K562 (cell line): ENCODE results near the gene TSPAN15.

Experiments
- E2F3 ChIP-seq: fragments of 250-450 bp; sonication (Bioruptor Pico); IDR thresholded peaks from 2 replicates; pipeline ENCODE4 v1.4.0; 2020; ENCODE audit warnings: mild to moderate bottlenecking
- FOXM1 ChIP-seq, 2 experiments: fragments of 450-650 bp in 1 of 2; sonication (generic) in 1 of 2; formaldehyde crosslinking in 1 of 2; IDR thresholded peaks; 2 replicates each; pipeline versions ENCODE4 v1.6.1 to v1.9.0; 2017 to 2022; ENCODE audit warnings: low read depth in 2 of 2, mild to moderate bottlenecking in 2 of 2, missing genetic modification reagents in 1 of 2, moderate library complexity in 1 of 2
- KDM4B ChIP-seq, 2 experiments: fragments of 450-650 bp in 1 of 2; sonication (generic) in 1 of 2; IDR thresholded peaks; 2 replicates each; pipeline ENCODE4 v1.6.1; 2016 to 2017; ENCODE audit warnings: borderline replicate concordance in 2 of 2, antibody characterized with exemption in 1 of 2, low read depth in 1 of 2, mild to moderate bottlenecking in 1 of 2
- MAZ ChIP-seq, 2 experiments: fragments of 450-650 bp in 1 of 2; sonication (generic) in 1 of 2; formaldehyde crosslinking; IDR thresholded peaks in 1 of 2; conservative IDR thresholded peaks in 1 of 2; 2 replicates each; pipeline versions ENCODE4 v1.4.0 to v1.5.0; 2020; ENCODE audit warnings: mild to moderate bottlenecking in 1 of 2, missing genetic modification reagents in 1 of 2
- MEF2A ChIP-seq: IDR thresholded peaks from 2 replicates; pipeline ENCODE4 v1.6.1; 2011; ENCODE audit warnings: low read depth, mild to moderate bottlenecking, low read length, moderate library complexity; ENCODE audit not compliant: control insufficient read depth
- MEIS2 ChIP-seq: fragments of 450-650 bp; IDR thresholded peaks from 2 replicates; pipeline ENCODE4 v1.6.1; 2014; ENCODE audit warnings: mild to moderate bottlenecking; ENCODE audit not compliant: partially characterized antibody
- MTA3 ChIP-seq: fragments of 450-650 bp; formaldehyde crosslinking; IDR thresholded peaks from 2 replicates; pipeline ENCODE4 v1.6.1; 2017; ENCODE audit warnings: mild to moderate bottlenecking, borderline replicate concordance
- MYBL2 ChIP-seq, 2 experiments: fragments of 450-650 bp in 1 of 2; sonication (generic) in 1 of 2; formaldehyde crosslinking in 1 of 2; IDR thresholded peaks; 2 replicates each; pipeline versions ENCODE4 v1.6.1 to v1.8.1; 2017 to 2022; ENCODE audit warnings: borderline replicate concordance in 1 of 2, inconsistent platforms in 1 of 2, low read depth in 1 of 2, mild to moderate bottlenecking in 1 of 2, missing genetic modification reagents in 1 of 2, moderate library complexity in 1 of 2
- POLR2AphosphoS5 ChIP-seq: IDR thresholded peaks from 2 replicates; pipeline ENCODE4 v1.6.1; 2011; ENCODE audit warnings: mild to moderate bottlenecking, low read depth, low read length, moderate library complexity; ENCODE audit not compliant: control insufficient read depth, insufficient read depth
- TF ChIP-seq, protein P1 (sequence below): fragments of 450-650 bp; formaldehyde crosslinking; IDR thresholded peaks from 2 replicates; pipeline ENCODE4 v1.4.0; 2022; ENCODE audit warnings: missing genetic modification characterization
- TF ChIP-seq, protein P2 (sequence below): fragments of 450-650 bp; IDR thresholded peaks from 2 replicates; pipeline ENCODE4 v1.7.0; 2016; ENCODE audit warnings: borderline replicate concordance
- TF ChIP-seq, protein P3 (sequence below): fragments of 200-800 bp; sonication (Bioruptor generic); IDR thresholded peaks from 2 replicates; pipeline ENCODE4 v1.6.1; 2016; ENCODE audit warnings: missing genetic modification characterization, missing compliant biosample characterization

DNA sequence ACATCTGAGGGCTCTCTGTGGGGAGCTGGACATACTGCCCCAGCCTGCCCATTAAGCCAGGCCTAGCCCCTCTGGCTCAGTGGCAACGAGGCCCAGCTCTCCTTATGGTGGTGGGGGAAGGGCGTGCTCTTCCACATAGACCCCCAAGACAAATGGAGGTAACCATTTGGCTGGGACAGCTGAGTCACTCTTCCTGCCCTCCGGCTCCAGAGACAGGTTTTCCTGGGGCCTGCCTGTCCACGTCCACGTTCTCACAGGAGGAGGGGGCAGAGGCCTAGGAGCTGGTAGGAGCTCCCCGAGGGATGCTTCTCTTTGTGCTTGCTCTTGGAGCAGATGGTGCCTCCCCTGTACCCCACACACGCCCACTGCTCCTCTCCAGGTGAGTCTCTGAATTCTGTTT is 33.5 kb downstream of the TSPAN15 start:
- TF ChIP-seq, protein P1, sequence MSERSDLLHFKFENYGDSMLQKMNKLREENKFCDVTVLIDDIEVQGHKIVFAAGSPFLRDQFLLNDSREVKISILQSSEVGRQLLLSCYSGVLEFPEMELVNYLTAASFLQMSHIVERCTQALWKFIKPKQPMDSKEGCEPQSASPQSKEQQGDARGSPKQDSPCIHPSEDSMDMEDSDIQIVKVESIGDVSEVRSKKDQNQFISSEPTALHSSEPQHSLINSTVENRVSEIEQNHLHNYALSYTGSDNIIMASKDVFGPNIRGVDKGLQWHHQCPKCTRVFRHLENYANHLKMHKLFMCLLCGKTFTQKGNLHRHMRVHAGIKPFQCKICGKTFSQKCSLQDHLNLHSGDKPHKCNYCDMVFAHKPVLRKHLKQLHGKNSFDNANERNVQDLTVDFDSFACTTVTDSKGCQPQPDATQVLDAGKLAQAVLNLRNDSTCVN (CRISPR knock-in tag) = no peak
- no peak for TF ChIP-seq MEF2A
- no peak for TF ChIP-seq MTA3
- no peak for TF ChIP-seq POLR2AphosphoS5
- no peak for TF ChIP-seq KDM4B (IDR thresholded peaks at IDR 0.05; ENCODE audit: borderline replicate concordance in 2 of 2, low read depth in 1 of 2)
- TF ChIP-seq FOXM1 (IDR thresholded peaks at IDR 0.05; ENCODE audit: low read depth) = no peak
- TF ChIP-seq FOXM1 (CRISPR knock-in tag; IDR thresholded peaks at IDR 0.05; ENCODE audit: low read depth) = no peak
- no peak for TF ChIP-seq MYBL2 (IDR thresholded peaks at IDR 0.05; ENCODE audit: low read depth)
- no peak for TF ChIP-seq MYBL2 (CRISPR knock-in tag; IDR thresholded peaks at IDR 0.05; ENCODE audit: borderline replicate concordance)
- TF ChIP-seq MEIS2 = no peak
- TF ChIP-seq, protein P2, sequence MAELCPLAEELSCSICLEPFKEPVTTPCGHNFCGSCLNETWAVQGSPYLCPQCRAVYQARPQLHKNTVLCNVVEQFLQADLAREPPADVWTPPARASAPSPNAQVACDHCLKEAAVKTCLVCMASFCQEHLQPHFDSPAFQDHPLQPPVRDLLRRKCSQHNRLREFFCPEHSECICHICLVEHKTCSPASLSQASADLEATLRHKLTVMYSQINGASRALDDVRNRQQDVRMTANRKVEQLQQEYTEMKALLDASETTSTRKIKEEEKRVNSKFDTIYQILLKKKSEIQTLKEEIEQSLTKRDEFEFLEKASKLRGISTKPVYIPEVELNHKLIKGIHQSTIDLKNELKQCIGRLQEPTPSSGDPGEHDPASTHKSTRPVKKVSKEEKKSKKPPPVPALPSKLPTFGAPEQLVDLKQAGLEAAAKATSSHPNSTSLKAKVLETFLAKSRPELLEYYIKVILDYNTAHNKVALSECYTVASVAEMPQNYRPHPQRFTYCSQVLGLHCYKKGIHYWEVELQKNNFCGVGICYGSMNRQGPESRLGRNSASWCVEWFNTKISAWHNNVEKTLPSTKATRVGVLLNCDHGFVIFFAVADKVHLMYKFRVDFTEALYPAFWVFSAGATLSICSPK = no peak
- TF ChIP-seq MAZ (CRISPR knock-in tag; conservative IDR thresholded peaks at IDR 0.05 in 1 of 2, IDR thresholded peaks at IDR 0.05 in 1 of 2) = no peak
- TF ChIP-seq, protein P3, sequence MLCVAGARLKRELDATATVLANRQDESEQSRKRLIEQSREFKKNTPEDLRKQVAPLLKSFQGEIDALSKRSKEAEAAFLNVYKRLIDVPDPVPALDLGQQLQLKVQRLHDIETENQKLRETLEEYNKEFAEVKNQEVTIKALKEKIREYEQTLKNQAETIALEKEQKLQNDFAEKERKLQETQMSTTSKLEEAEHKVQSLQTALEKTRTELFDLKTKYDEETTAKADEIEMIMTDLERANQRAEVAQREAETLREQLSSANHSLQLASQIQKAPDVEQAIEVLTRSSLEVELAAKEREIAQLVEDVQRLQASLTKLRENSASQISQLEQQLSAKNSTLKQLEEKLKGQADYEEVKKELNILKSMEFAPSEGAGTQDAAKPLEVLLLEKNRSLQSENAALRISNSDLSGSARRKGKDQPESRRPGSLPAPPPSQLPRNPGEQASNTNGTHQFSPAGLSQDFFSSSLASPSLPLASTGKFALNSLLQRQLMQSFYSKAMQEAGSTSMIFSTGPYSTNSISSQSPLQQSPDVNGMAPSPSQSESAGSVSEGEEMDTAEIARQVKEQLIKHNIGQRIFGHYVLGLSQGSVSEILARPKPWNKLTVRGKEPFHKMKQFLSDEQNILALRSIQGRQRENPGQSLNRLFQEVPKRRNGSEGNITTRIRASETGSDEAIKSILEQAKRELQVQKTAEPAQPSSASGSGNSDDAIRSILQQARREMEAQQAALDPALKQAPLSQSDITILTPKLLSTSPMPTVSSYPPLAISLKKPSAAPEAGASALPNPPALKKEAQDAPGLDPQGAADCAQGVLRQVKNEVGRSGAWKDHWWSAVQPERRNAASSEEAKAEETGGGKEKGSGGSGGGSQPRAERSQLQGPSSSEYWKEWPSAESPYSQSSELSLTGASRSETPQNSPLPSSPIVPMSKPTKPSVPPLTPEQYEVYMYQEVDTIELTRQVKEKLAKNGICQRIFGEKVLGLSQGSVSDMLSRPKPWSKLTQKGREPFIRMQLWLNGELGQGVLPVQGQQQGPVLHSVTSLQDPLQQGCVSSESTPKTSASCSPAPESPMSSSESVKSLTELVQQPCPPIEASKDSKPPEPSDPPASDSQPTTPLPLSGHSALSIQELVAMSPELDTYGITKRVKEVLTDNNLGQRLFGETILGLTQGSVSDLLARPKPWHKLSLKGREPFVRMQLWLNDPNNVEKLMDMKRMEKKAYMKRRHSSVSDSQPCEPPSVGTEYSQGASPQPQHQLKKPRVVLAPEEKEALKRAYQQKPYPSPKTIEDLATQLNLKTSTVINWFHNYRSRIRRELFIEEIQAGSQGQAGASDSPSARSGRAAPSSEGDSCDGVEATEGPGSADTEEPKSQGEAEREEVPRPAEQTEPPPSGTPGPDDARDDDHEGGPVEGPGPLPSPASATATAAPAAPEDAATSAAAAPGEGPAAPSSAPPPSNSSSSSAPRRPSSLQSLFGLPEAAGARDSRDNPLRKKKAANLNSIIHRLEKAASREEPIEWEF = no peak
- TF ChIP-seq E2F3 (CRISPR knock-in tag) = no peak
